Cardiac fibroblast (primary cell): ENCODE data around the gene LRBA.
A peak's percentile ranks its signal among the peaks of the same experiment; 100 is the strongest.

Source experiments
- DNase-seq, 2 donors: peaks; one replicate each; pipeline versions ENCODE4 v3.0.0 to v3.0.0-alpha.2; 2010; ENCODE audit warnings: low read depth in 2 of 2
- H3K4me3 ChIP-seq, 2 donors: replicated peaks in 1 of 2; 1 replicate in 1 of 2; 2 replicates in 1 of 2; pipeline ENCODE4 v1.5.1; 2011; ENCODE audit warnings: low read depth in 2 of 2, low read length in 2 of 2, mild to moderate bottlenecking in 2 of 2, moderate library complexity in 1 of 2
- TF ChIP-seq, protein P1 (sequence below): IDR thresholded peaks from one replicate; pipeline ENCODE4 v1.5.1; 2011; ENCODE audit warnings: low read depth, mild to moderate bottlenecking, low read length, inconsistent platforms

The LRBA gene

DNA sequence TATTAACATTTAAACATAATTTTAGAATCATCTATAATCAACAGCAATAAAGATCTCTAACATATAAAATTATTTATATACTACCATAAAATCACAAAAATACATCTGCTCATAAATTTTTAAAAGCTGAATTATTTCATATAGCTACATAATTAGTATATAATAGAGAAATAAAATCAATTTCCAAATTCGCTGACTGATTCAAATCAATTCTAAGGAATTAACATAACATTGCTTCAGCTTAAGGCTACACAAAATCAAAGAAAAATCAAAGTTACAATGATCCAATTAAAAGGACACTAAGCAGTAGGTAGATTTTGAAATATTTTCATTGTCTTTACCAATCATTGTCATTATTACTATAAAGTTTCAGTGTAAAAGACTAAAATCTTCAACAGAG, 194.7 kb downstream of the LRBA start:
- DNase-seq, result no peak
- TF ChIP-seq, protein P1, sequence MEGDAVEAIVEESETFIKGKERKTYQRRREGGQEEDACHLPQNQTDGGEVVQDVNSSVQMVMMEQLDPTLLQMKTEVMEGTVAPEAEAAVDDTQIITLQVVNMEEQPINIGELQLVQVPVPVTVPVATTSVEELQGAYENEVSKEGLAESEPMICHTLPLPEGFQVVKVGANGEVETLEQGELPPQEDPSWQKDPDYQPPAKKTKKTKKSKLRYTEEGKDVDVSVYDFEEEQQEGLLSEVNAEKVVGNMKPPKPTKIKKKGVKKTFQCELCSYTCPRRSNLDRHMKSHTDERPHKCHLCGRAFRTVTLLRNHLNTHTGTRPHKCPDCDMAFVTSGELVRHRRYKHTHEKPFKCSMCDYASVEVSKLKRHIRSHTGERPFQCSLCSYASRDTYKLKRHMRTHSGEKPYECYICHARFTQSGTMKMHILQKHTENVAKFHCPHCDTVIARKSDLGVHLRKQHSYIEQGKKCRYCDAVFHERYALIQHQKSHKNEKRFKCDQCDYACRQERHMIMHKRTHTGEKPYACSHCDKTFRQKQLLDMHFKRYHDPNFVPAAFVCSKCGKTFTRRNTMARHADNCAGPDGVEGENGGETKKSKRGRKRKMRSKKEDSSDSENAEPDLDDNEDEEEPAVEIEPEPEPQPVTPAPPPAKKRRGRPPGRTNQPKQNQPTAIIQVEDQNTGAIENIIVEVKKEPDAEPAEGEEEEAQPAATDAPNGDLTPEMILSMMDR, result no peak

DNA sequence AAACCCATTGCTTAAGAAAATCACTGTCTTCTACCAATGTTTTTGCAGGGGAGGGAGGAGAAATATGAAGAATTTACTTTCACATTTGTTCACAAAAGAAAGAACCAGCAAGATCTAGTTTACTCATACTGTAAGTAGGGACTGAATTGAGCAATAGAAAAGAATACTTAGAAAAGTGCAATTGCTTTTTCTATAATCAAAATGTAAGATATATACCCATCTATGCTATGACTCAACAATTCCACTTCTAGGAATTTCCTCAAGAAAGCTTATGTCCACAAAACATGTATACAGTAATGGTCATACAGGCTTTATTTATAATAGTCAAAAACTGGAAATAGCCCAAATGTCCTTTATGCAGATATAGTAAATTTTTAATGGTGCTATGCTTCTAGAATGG, 196.4 kb downstream of the LRBA start:
- no peak overlapping the region for H3K4me3 ChIP-seq
- TF ChIP-seq, protein P1, result no peak
- peak; percentile 33 to 72 for DNase-seq

More for the DNA sequence above, 194.7 kb downstream of the LRBA start:
- H3K4me3 ChIP-seq, result no peak overlapping the region

DNA sequence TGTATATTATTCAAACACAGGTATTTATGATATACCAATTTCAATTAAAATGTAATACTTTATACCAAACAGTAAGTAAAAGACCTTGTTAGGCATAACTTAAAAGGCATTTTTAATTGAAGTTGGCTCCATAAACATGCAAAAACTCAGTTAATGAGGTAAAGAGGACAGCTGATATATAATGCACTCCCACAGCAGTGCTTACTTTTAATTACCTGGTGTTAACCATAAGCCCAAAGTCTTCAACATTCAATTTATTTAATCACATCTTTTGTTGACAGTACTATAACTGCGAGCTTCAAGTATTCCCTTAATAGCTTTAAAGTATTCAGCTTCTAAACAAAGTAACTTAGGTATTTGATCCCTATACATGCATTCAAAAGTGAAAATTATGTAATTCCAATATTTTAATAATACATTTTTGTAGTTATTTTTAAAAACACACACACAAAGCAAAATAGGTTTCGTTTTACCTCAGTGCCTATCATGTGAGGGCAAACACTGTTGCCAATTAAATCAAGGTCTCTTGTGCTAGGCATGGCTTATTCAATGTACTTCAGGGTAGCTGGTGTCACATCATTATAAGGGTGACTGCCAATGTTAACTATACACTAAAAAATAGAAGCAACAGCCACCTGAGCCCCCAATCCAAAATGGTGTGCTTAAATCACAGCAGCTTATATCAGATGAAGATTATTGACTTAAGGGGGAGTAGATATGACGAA, 197.1 kb downstream of the LRBA start:
- TF ChIP-seq, protein P1, result no peak
- no peak overlapping the region for H3K4me3 ChIP-seq
- DNase-seq, result no peak

DNA sequence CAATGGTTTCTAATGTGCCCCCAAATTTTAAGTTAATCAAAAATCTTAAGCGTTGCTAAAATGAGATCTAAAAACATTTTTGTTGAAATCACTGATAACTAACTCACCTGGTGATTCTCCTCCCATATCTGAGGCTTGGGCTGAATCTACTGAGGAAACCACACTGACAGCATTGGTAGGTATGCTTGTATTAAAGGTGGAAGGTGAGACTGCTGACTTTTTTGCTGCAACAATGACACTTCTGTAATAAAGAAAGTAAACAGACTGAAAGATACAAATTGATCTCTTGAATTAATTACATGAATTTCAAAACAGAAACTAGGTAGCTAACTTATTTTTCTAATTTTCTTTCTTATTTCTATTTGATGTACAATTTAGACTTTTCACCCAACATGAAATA, 198.1 kb downstream of the LRBA start:
- TF ChIP-seq, protein P1, result no peak
- H3K4me3 ChIP-seq, result no peak overlapping the region
- no peak for DNase-seq

DNA sequence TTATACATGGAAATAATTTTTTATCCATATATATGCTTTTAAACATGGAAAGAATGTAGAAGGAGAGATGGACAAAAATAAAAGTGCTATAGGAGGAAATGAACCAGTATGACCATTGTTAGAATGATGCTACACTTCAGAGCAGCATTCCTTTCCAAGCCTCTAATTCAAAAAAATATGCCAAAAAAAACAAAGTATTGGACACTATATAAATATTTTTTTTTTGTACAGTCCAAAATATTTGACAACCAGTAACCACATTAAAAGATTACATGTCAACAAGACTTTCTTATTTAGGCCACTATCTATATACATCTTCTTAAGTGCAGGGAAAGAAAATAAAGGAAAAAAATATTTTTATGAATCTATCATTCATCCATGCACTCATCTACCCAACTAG, 198.6 kb downstream of the LRBA start:
- TF ChIP-seq, protein P1, result no peak

DNA sequence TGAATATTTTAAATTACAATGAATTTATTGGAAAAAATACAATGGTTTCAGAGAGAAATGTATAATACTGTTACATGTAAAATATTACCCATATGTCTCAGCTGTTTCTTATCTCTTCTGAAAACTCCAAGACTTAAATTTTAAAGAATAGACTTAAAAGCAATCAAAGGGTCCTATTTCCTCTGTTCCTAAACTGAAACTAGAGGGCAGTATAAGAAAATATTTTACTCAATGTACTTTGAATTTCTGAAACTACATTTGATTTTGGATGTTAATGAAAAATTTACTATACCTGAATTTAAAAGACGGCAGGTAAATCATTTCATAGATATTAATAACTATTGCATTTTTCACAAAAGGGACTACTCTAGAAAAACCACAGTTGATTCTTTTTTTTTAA, 200.2 kb downstream of the LRBA start:
- TF ChIP-seq, protein P1, result no peak
- peak; percentile 3 to 7 for DNase-seq
- H3K4me3 ChIP-seq, result no peak overlapping the region

More for the DNA sequence above, 198.6 kb downstream of the LRBA start:
- no peak overlapping the region for H3K4me3 ChIP-seq
- DNase-seq, result peak; percentile 11 to 61
